BLaER1 treated with 17β-estradiol and CSF1 and Interleukin-3, amounts not matched to agents 10 nM and 100 nM (cell line): Measurements from ENCODE around the gene MAPKAPK3.

Source experiments
- H3K27ac ChIP-seq, 11 experiments: shearing (Covaris generic); formaldehyde crosslinking; 2 replicates each; pipeline ENCODE4 v1.8.1; 2022
- H3K27me3 ChIP-seq, 11 experiments: shearing (Covaris generic); formaldehyde crosslinking; 2 replicates each; pipeline ENCODE4 v1.8.1; 2022
- H3K36me3 ChIP-seq, 11 experiments: shearing (Covaris generic); formaldehyde crosslinking; 2 replicates each; pipeline ENCODE4 v1.8.1; 2022
- H3K4me1 ChIP-seq, 10 experiments: shearing (Covaris generic); formaldehyde crosslinking; 2 replicates each; pipeline ENCODE4 v1.8.1; 2022
- H3K4me2 ChIP-seq, 11 experiments: shearing (Covaris generic); formaldehyde crosslinking; 2 replicates each; pipeline ENCODE4 v1.8.1; 2022
- H3K4me3 ChIP-seq, 10 experiments: shearing (Covaris generic); formaldehyde crosslinking; 2 replicates each; pipeline ENCODE4 v1.8.1; 2022
- H3K9ac ChIP-seq, 11 experiments: shearing (Covaris generic); formaldehyde crosslinking; 2 replicates each; pipeline ENCODE4 v1.8.1; 2022
- H3K9me3 ChIP-seq, 11 experiments: shearing (Covaris generic); formaldehyde crosslinking; replicated peaks in 1 of 11; 2 replicates each; pipeline ENCODE4 v1.8.1; 2022
- H4K20me1 ChIP-seq, 11 experiments: shearing (Covaris generic); formaldehyde crosslinking; 2 replicates each; pipeline ENCODE4 v1.8.1; 2022
- Cebpa-rat ChIP-seq, 11 experiments: shearing (Covaris generic); IDR thresholded peaks; 2 replicates each; pipeline ENCODE4 v1.8.1; 2022

The MAPKAPK3 gene

GRCh38 chr3:50583897-50584296 lies 33.1 kb upstream of the MAPKAPK3 start:
- Histone ChIP-seq H3K36me3 (peaks cover 18 to 66% (median 42%) of the 10 kb centered on the region in 11 experiments; a peak in 20 of 22 replicates), H4K20me1 (no peaks in the 10 kb centered on the region; a peak in 1 of 22 replicates), H3K4me3 (no peak overlapping the region), H3K9me3 (no peaks in the 10 kb centered on the region), H3K27ac (peak overlapping the region in 2 of 11 experiments; percentile 5 to 10; a peak in 1 of 22 replicates), H3K4me2 (peak overlapping the region in 2 of 11 experiments; percentile 7 to 19; a peak in 2 of 22 replicates), H3K27me3 (no peaks in the 10 kb centered on the region), H3K4me1 (peaks cover 0 to 58% (median 26%) of the 10 kb centered on the region in 10 experiments; a peak in 15 of 20 replicates), H3K9ac (0 out of 22 replicates have a peak overlapping the region, but pooled peaks of 1 of the 11 experiments have one; percentile 10)
- no peak for TF ChIP-seq Cebpa-rat (IDR thresholded peaks at IDR 0.05)

DNA sequence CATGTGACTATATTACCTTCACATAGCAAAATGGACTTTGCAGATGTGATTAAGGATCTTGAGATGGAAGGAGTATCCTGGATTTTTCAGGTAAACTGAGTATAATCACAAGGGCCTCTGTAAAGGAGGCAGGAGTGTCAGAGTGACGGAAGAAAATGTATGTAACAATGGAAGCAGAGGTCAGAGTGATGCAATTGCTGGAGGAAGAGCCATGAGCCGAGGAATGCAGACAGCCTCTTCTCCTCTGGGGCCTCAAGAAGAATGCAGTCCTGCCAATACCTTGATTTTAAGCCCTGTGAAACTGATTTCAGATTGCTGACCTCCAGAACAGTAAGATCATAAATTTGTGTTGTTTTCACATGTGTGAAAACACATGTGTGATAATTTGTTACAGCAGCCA lies 32.6 kb upstream of the MAPKAPK3 start:
- Histone ChIP-seq H3K9ac (peak overlapping the region in 1 of 11 experiments; percentile 10; a peak in 1 of 22 replicates), H3K4me2 (peak overlapping the region in 2 of 11 experiments; percentile 7 to 19; a peak in 3 of 22 replicates), H3K36me3 (peaks cover 13 to 61% (median 37%) of the 10 kb centered on the region in 11 experiments; a peak in 20 of 22 replicates), H3K27me3 (no peaks in the 10 kb centered on the region), H3K9me3 (no peaks in the 10 kb centered on the region), H3K27ac (peak overlapping the region in 1 of 11 experiments; percentile 5; a peak in 1 of 22 replicates), H3K4me3 (no peak overlapping the region), H3K4me1 (peaks cover 0 to 62% (median 31%) of the 10 kb centered on the region in 10 experiments; a peak in 18 of 20 replicates), H4K20me1 (no peaks in the 10 kb centered on the region; a peak in 1 of 22 replicates)
- no peak for TF ChIP-seq Cebpa-rat (IDR thresholded peaks at IDR 0.05)

DNA sequence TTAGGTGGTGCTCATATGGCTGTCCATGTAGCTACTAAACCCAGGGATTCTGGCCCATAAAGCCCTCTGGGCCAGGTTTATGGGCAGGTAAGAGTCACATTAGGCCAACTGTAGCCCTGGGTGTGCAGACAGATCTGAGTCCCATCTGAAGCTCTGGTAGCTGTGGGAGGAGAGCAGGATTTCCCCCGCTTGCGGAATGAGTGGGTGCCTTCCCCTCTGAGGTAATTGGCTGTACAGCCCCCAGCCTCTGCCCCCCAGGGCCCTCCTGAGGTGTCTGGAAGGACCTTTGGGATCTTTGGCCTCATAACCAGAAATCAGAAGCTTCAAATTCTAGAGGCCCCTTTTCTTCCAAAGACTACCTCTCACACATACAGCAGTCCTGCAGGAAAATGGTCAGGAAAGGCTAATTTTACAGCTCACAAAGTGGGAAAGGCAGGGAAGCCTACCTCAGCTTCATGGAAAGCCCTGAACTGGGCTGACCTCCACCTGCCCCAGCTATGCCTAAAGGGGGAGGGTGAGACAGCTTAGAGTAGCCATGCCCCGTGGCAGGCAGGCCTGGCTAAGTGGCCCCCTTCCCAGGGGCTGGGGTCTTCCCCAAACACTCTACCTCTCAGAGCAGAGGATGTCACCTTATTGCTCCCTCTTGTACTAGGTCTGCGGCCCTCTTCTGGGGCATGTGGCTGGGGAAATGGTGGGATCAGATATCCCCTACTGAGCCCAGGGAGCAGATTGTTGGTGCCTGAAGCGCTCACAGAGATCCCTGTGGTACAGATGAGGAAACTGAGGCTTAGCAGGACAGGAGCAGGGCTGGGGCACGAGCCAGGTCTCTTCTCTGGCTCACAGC lies 30.8 kb upstream of the MAPKAPK3 start:
- peak overlapping the region in 5 of 11 experiments; percentile 2 to 37 (median 10); a peak in 7 of 22 replicates for H3K9ac ChIP-seq

GRCh38 chr3:50586763-50587070 lies 30.2 kb upstream of the MAPKAPK3 start:
- H3K27me3 ChIP-seq = no peaks in the 10 kb centered on the region
- peak overlapping the region in 3 of 11 experiments; percentile 2 to 15 (median 10); a peak in 3 of 22 replicates for H3K9ac ChIP-seq
- H3K9me3 ChIP-seq = no peaks in the 10 kb centered on the region
- no peaks in the 10 kb centered on the region; a peak in 1 of 22 replicates for H4K20me1 ChIP-seq
- peak overlapping the region in 1 of 11 experiments; percentile 11; a peak in 1 of 22 replicates for H3K27ac ChIP-seq
- peaks cover 0 to 38% (median 14%) of the 10 kb centered on the region in 11 experiments; a peak in 17 of 22 replicates for H3K36me3 ChIP-seq
- no peak overlapping the region for H3K4me3 ChIP-seq
- no peak overlapping the region for H3K4me2 ChIP-seq
- no peak for TF ChIP-seq Cebpa-rat (IDR thresholded peaks at IDR 0.05)
- H3K4me1 ChIP-seq = peaks cover 21 to 75% (median 47%) of the 10 kb centered on the region in 10 experiments

More for the DNA sequence above, 30.8 kb upstream of the MAPKAPK3 start:
- Histone ChIP-seq H3K4me2 (no peak overlapping the region), H3K27ac (peak overlapping the region in 2 of 11 experiments; percentile 11 to 26; a peak in 3 of 22 replicates), H3K9me3 (no peaks in the 10 kb centered on the region), H3K4me3 (no peak overlapping the region), H3K36me3 (peaks cover 0 to 44% (median 20%) of the 10 kb centered on the region in 11 experiments; a peak in 18 of 22 replicates), H3K4me1 (peaks cover 15 to 73% (median 43%) of the 10 kb centered on the region in 10 experiments), H4K20me1 (no peaks in the 10 kb centered on the region; a peak in 1 of 22 replicates), H3K27me3 (no peaks in the 10 kb centered on the region)
- TF ChIP-seq Cebpa-rat (IDR thresholded peaks at IDR 0.05) = no peak

- Histone ChIP-seq H3K4me2 (peak overlapping the region in 1 of 11 experiments; percentile 98; a peak in 2 of 22 replicates), H3K9me3 (no peaks in the 10 kb centered on the region), H3K27ac (peak overlapping the region in 3 of 11 experiments; percentile 58 to 99 (median 85); a peak in 1 of 22 replicates), H3K4me1 (peaks cover 27 to 81% (median 53%) of the 10 kb centered on the region in 10 experiments), H3K9ac (no peak overlapping the region; a peak in 2 of 22 replicates), H3K36me3 (peaks cover 0 to 32% (median 7%) of the 10 kb centered on the region in 11 experiments; a peak in 13 of 22 replicates), H4K20me1 (no peaks in the 10 kb centered on the region; a peak in 1 of 22 replicates), H3K4me3 (no peak overlapping the region), H3K27me3 (no peaks in the 10 kb centered on the region)
- TF ChIP-seq Cebpa-rat (IDR thresholded peaks at IDR 0.05) = no peak
These were observed 29.6 kb upstream of the MAPKAPK3 start for GRCh38 chr3:50587373-50587772.

GRCh38 chr3:50587806-50588758 lies 28.9 kb upstream of the MAPKAPK3 start:
- H3K27ac ChIP-seq = peak overlapping the region in 10 of 11 experiments; percentile 16 to 99 (median 60); a peak in 19 of 22 replicates
- H3K4me2 ChIP-seq = peak overlapping the region; percentile 9 to 98 (median 95); a peak in 19 of 22 replicates

GRCh38 chr3:50588759-50589433 lies 28.1 kb upstream of the MAPKAPK3 start:
- no peaks in the 10 kb centered on the region for H3K27me3 ChIP-seq
- H3K9me3 ChIP-seq = no peaks in the 10 kb centered on the region
- no peaks in the 10 kb centered on the region; a peak in 1 of 22 replicates for H4K20me1 ChIP-seq
- peak overlapping the region; percentile 4 to 99 (median 85); a peak in 19 of 22 replicates for H3K27ac ChIP-seq
- no peak overlapping the region for H3K4me3 ChIP-seq
- H3K9ac ChIP-seq = peak overlapping the region; percentile 4 to 90 (median 31); a peak in 15 of 22 replicates
- peak overlapping the region in 10 of 11 experiments; percentile 9 to 98 (median 96); a peak in 18 of 22 replicates for H3K4me2 ChIP-seq
- peaks cover 0 to 16% (median 0%) of the 10 kb centered on the region in 11 experiments; a peak in 4 of 22 replicates for H3K36me3 ChIP-seq
- TF ChIP-seq Cebpa-rat (IDR thresholded peaks at IDR 0.05) = no peak
- peaks cover 36 to 96% (median 67%) of the 10 kb centered on the region in 10 experiments for H3K4me1 ChIP-seq

More at GRCh38 chr3:50587806-50588758, 28.9 kb upstream of the MAPKAPK3 start:
- Histone ChIP-seq H3K36me3 (peaks cover 0 to 25% (median under 1%) of the 10 kb centered on the region in 11 experiments; a peak in 6 of 22 replicates), H3K4me1 (peaks cover 34 to 88% (median 60%) of the 10 kb centered on the region in 10 experiments), H4K20me1 (no peaks in the 10 kb centered on the region; a peak in 1 of 22 replicates), H3K9me3 (no peaks in the 10 kb centered on the region), H3K9ac (peak overlapping the region; percentile 4 to 90 (median 31); a peak in 16 of 22 replicates), H3K27me3 (no peaks in the 10 kb centered on the region), H3K4me3 (no peak overlapping the region)
- TF ChIP-seq Cebpa-rat (IDR thresholded peaks at IDR 0.05) = no peak
